Measurements from ENCODE around the gene SUN2.

- no peak for TF ChIP-seq CTCF (IDR thresholded peaks at IDR 0.05; ENCODE audit: low read depth, low read length)
- TF ChIP-seq EZH2phosphoT487 (IDR thresholded peaks at IDR 0.05; ENCODE audit: low read depth), result no peak
Observed at GRCh38 chr22:38774496-38775166, 18.8 kb upstream of the SUN2 start.
